ENCODE data around the gene UBE2Q1.

UBE2Q1 gene

DNA sequence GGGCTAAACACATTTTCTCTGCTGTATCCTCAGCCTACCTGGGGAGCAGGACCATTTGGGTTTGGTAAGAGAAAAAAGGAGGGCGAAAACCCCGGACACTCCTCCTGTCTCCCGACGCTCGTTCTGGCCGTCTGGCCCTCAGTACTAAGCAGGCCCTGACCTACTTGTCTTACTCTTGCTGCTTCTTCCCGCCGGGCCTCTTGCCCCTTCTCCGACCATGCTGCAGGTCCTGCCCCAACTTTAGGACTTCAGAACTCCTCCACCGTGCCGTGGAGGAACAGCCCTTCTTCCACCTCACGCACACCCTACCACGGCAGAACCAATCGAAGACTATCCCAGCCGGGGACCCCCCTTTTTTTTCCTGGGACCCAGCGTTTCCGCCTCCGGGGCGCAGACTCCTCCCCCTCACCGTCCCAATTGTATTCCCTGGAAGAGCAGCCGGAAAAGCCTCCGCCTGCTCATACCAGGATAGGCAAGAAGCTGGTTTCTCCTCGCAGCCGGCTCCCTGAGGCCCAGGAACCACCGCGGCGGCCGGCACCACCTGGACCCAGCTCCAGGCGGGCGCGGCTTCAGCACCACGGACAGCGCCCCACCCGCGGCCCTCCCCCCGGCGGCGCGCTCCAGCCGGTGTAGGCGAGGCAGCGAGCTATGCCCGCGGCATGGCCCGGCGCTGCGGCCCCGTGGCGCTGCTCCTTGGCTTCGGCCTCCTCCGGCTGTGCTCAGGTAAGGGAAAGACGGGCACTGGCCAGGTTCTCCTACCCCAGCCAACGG is 9.1 kb upstream of the UBE2Q1 start, which contains the start of gene CHRNB2:
Gene CHRNB2 (plus strand): TSS at position 393 of the 771 bp plus-strand sequence. CDS start 267 bp downstream, at position 660.
- TF ChIP-seq BHLHE40 (IDR thresholded peaks at IDR 0.05; ENCODE audit: borderline replicate concordance), result no peak
- no peak for TF ChIP-seq ZNF384 (IDR thresholded peaks at IDR 0.05)
- no peak for TF ChIP-seq TARDBP (IDR thresholded peaks at IDR 0.05)
- TF ChIP-seq FOXK2 (IDR thresholded peaks at IDR 0.05), result no peak
- no peak for TF ChIP-seq ARNT (IDR thresholded peaks at IDR 0.05)
- no peak for TF ChIP-seq LEF1 (IDR thresholded peaks at IDR 0.05; ENCODE audit: borderline replicate concordance)
- TF ChIP-seq HDGF (IDR thresholded peaks at IDR 0.05; ENCODE audit: borderline replicate concordance), result no peak
- no peak for TF ChIP-seq ELF4 (IDR thresholded peaks at IDR 0.05)
- no peak for TF ChIP-seq FOXA1 (IDR thresholded peaks at IDR 0.05)
- no peak for TF ChIP-seq NFRKB (IDR thresholded peaks at IDR 0.05)
- peak; percentile 91 for DNase-seq (ENCODE audit: extremely low spot score)
- ChIA-PET CTCF (interaction anchor here (0.6 to 2.3 kb wide), 2 partner anchors 8 to 293 kb away, joined by 3 to 12 read pairs; no protein-coding TSS in a partner anchor), POLR2A (no interaction called here)

DNA sequence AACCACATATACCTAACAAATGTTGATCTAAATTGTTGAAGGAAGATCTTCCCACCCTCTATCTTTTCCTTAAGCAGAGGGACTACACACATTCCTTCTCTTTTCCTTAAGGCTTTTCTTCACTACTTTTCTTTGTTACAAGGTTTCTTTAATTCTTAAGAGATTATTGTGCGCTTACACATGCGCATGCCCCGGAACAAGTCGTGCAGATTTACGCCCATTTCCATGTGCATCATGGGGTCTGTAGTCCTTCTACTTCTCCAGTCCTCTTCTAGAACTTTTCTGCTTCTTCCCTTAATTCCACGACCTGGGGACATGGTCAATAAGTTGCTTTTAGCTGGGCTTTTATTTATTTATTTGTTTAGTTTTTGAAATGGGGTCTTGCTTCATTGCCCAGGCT is 7.4 kb upstream of the UBE2Q1 start:
- no peak for DNase-seq (ENCODE audit: extremely low spot score)
- CTCF ChIA-PET, result no interaction called here
- POLR2A ChIA-PET, result no interaction called here
- no peak for TF ChIP-seq TARDBP (IDR thresholded peaks at IDR 0.05)
- TF ChIP-seq LEF1 (IDR thresholded peaks at IDR 0.05; ENCODE audit: borderline replicate concordance), result no peak
- TF ChIP-seq BHLHE40 (IDR thresholded peaks at IDR 0.05; ENCODE audit: borderline replicate concordance), result no peak
- no peak for TF ChIP-seq SP1 (IDR thresholded peaks at IDR 0.05)
- TF ChIP-seq NFRKB (IDR thresholded peaks at IDR 0.05), result no peak
- TF ChIP-seq ZNF384 (IDR thresholded peaks at IDR 0.05), result no peak
- no peak for TF ChIP-seq FOXM1 (IDR thresholded peaks at IDR 0.05; ENCODE audit: borderline replicate concordance)
- no peak for TF ChIP-seq ELF4 (IDR thresholded peaks at IDR 0.05)
- TF ChIP-seq FOXA1 (IDR thresholded peaks at IDR 0.05), result no peak
- TF ChIP-seq PKNOX1 (IDR thresholded peaks at IDR 0.05), result no peak
- no peak for TF ChIP-seq SUZ12 (IDR thresholded peaks at IDR 0.05)
- no peak for TF ChIP-seq ARNT (IDR thresholded peaks at IDR 0.05)
- no peak for TF ChIP-seq CTBP1 (IDR thresholded peaks at IDR 0.05; ENCODE audit: borderline replicate concordance)
- no peak for TF ChIP-seq L3MBTL2 (conservative IDR thresholded peaks at IDR 0.05)
- TF ChIP-seq FOXK2 (IDR thresholded peaks at IDR 0.05), result no peak
- TF ChIP-seq HDGF (IDR thresholded peaks at IDR 0.05; ENCODE audit: borderline replicate concordance), result no peak

DNA sequence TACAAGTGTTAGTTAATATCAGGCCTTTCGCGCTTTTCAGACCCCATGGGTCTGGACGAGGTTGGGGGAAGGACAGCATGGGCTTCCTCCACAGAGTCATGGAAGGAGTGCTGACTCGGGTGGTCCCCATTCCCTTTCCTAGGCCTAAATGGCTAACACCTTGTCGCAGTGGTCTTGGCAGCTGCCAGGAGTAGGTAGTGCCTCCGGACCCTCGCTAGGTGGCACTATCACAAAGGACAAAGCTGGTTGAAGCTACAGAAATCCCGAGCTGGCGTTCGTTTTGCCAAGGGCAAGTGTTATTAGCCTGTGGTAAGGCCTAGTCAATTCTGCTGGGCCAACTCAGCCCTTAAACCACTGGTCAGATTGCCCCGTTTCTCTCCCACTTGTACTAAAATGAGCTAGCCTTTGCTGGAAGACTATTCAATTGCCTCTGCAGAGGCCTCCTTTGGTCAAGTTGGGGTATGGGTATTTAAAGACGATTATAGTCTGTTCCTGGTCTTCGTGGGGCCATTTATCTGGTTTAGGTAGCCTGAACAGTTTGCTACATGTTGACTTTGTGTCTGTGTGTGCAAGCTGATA is 1.1 kb upstream of the UBE2Q1 start:
- POLR2A ChIA-PET, result interaction anchor here (1.0 to 1.9 kb wide), 5 partner anchors 14 to 492 kb away, joined by 3 to 6 read pairs (median 3); partner anchors contain the start of gene ADAM15
- TF ChIP-seq TARDBP (IDR thresholded peaks at IDR 0.05), result no peak
- TF ChIP-seq FOXK2 (IDR thresholded peaks at IDR 0.05), result no peak
- TF ChIP-seq SUZ12 (IDR thresholded peaks at IDR 0.05), result no peak
- TF ChIP-seq LEF1 (IDR thresholded peaks at IDR 0.05; ENCODE audit: borderline replicate concordance), result no peak
- no peak for TF ChIP-seq CTBP1 (IDR thresholded peaks at IDR 0.05; ENCODE audit: borderline replicate concordance)
- TF ChIP-seq HDGF (IDR thresholded peaks at IDR 0.05; ENCODE audit: borderline replicate concordance), result no peak
- TF ChIP-seq NFRKB (IDR thresholded peaks at IDR 0.05), result no peak
- TF ChIP-seq FOXA1 (IDR thresholded peaks at IDR 0.05), result no peak
- TF ChIP-seq ELF4 (IDR thresholded peaks at IDR 0.05), result no peak
- TF ChIP-seq FOXM1 (IDR thresholded peaks at IDR 0.05; ENCODE audit: borderline replicate concordance), result no peak
- TF ChIP-seq BHLHE40 (IDR thresholded peaks at IDR 0.05; ENCODE audit: borderline replicate concordance), result no peak
- TF ChIP-seq ZNF384 (IDR thresholded peaks at IDR 0.05), result no peak
- TF ChIP-seq L3MBTL2 (conservative IDR thresholded peaks at IDR 0.05), result no peak
- TF ChIP-seq PKNOX1 (IDR thresholded peaks at IDR 0.05), result no peak
- TF ChIP-seq ARNT (IDR thresholded peaks at IDR 0.05), result no peak
- no peak for TF ChIP-seq SP1 (IDR thresholded peaks at IDR 0.05)
- peak; percentile 87 for DNase-seq (ENCODE audit: extremely low spot score)
- CTCF ChIA-PET, result interaction anchor here (0.6 to 1.6 kb wide), 19 partner anchors 9 to 485 kb away, joined by 3 to 12 read pairs (median 3); partner anchors contain the start of gene CHRNB2

DNA sequence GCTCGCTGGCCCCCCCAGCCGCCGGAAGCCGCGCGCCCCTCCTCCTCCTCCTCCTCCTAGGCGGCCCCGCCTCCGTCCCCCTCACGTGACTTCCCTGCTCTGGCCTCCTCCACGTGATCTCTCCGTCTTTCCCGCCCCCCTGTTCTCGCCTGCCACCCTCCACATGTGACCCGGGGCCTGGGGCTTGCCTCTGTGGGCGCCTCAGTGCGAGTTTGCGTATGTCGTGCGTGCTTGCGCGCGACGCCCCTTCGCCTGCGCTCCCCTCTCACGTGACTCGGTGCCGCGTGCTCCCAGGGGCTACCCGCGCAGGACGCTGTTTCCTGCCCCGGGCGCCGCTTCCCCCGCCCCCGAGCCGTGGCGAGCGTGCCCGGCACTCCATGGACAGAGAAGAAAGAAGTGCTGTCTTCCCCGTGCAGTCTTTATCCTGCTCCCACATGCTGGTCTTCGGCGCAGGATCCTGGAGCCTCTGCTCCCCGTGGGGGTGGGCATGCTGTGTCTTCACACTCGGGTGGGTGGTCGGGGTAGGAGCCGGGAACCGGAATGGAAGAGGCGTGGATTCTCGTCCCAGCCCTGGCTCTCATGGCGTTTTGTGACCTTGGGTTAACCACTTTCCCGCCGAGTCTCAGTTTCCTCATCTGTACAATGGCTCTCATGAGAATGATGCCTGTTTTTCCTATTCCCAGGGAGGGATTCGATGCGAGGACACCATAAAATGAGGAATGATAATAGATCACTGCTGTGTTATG is 431 bp upstream of the UBE2Q1 start:
- ChIA-PET POLR2A (interaction anchor here (1.0 to 1.9 kb wide), 2 partner anchors 14 to 320 kb away, joined by 3 to 6 read pairs; no protein-coding TSS in a partner anchor), CTCF (interaction anchor here (0.9 to 1.6 kb wide), 10 partner anchors 9 to 386 kb away, joined by 3 to 12 read pairs (median 4); partner anchors contain the start of gene CHRNB2)
- DNase-seq (ENCODE audit: extremely low spot score), result peak; percentile 97
- TF ChIP-seq HDGF (IDR thresholded peaks at IDR 0.05; ENCODE audit: borderline replicate concordance), result no peak; the same call in 1 of the 2 replicates
- no peak for TF ChIP-seq FOXK2 (IDR thresholded peaks at IDR 0.05)
- peak; percentile 56; the same call in 1 of the 2 replicates for TF ChIP-seq CTBP1 (IDR thresholded peaks at IDR 0.05; ENCODE audit: borderline replicate concordance)
- no peak for TF ChIP-seq LEF1 (IDR thresholded peaks at IDR 0.05; ENCODE audit: borderline replicate concordance)
- TF ChIP-seq ARNT (IDR thresholded peaks at IDR 0.05), result peak; percentile 71; the same call in 1 of the 2 replicates
- TF ChIP-seq TARDBP (IDR thresholded peaks at IDR 0.05), result peak; percentile 86
- TF ChIP-seq L3MBTL2 (conservative IDR thresholded peaks at IDR 0.05), result peak; percentile 100
- peak; percentile 96 for TF ChIP-seq FOXM1 (IDR thresholded peaks at IDR 0.05; ENCODE audit: borderline replicate concordance)
- TF ChIP-seq SUZ12 (IDR thresholded peaks at IDR 0.05), result no peak
- no peak for TF ChIP-seq PKNOX1 (IDR thresholded peaks at IDR 0.05)
- no peak for TF ChIP-seq NFRKB (IDR thresholded peaks at IDR 0.05)

All from HEK293T (cell line).